Stimulated activated CD8-positive, alpha-beta memory T cell treated with anti-CD3 and anti-CD28 coated beads, Interleukin-4, amount 100 ng/mL, for 4 hours (primary cell): ENCODE data around the gene PCDHGC3.

ENCODE experiments used
- DNase-seq, 2 donors: peaks; one replicate each; pipeline ENCODE4 v3.0.0-alpha.2; 2020; ENCODE audit warnings: low read depth in 2 of 2, low spot score in 1 of 2

PCDHGC3 gene

DNA sequence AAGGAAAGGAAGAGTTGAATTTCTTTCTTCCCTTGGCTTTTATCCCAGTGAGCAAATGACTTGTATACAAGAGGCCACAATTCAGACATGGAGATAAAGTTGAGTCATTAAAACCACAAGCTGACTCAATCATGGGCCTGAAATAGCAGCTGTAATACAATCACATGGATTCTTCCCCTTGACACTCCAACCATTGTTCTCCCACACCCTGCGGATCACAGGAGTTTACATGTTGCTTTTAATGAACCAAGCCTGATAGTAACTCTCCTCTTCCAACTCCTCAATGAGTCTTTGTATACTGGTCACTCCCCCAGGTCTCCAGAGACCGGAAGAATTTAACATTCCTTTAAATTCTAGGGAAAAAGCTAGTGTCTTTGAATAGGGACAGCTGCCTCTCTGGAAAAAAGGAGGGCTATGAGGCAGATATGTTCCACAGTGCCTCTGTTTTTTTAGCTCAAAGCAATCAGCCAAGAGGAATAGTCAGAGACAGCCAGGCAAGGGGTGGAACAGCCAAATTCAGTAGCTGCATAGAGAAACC, 45.5 kb downstream of the PCDHGC3 start:
- DNase-seq: no peak

DNA sequence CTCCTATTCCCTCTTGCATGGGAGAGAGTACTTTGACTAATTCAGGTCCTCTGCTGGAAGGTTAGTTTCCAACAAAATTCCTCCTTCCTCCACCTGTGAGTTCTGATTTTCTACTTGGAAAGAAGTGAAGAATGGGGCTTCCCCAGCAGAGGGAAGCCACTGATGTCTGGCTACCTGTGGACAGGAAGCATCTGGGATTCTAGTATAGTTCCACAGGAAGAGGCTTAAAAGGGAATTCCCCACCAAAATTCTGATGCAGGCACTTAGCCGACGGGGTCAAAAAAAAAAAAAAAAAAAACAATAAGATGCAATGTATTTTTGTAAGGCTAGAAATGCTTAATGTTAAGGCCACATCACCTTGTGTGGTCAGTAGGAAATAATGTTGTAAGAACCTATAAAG, 46.5 kb downstream of the PCDHGC3 start:
- DNase-seq: no peak

DNA sequence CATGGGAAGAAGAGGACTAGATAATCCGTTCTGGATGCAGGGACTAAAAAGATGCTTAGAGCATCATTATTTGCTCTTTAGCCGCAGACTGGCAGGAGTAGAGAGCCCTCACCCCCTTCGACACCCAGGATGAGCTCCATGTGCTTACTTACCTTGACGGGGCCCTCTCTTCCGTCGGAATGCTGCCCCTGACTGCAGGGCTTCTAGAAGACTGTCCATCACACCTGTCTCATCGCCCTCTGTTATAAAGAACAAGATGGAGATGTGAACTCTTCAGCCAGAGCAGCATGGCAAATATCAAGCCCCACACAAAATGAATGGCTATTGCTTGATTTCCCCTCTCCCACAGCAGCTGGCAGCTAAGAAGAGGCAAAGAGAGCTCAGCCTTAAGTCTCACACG, 48.2 kb downstream of the PCDHGC3 start:
- DNase-seq: no peak

DNA sequence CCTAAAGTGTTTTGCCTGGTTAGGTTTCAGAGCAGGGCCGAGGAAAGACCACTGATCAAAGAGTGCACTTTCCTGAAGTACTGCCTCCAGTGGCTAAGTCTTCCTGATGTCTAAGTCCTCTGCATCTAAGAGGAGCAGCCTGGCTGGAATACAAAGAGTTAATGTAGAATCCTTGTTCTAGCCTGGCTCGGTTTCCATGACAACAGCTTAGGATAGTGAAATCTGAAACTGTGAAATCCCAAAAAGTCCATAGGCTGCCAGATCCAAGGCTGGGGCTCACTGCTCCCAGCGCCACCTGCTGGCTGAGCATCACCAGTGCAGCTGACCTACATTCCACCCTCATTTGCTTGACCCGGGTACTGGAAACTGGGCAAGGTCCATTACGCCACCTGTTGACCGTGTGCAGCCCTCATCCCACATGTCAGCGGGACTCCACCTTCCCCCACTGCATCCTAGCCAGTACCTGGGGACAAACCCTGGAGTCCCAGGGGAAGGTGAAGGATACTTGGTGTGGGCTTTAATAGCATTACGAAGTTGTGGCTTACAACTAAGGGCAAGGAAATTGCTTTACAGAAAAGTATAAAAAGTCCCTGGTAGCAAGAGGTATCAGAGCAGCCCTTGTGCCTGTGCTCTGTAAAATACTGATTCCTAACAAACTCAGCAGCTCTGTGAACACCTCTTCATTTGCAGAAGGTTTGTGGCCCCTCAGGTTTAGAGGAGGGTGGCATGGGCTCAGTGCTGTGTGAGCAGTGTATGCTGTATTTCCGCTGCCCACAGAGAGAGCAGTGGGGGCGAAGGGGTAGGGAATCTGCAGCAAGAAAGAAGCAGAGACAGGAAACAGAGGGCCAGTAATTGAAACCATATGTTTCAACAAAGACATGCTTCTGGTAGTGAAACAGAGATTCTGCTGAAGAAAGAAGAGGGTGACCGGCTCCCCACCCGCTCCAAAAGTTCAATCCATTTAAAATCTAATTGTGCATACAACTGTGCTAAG, 49.1 kb downstream of the PCDHGC3 start:
- DNase-seq: no peak

DNA sequence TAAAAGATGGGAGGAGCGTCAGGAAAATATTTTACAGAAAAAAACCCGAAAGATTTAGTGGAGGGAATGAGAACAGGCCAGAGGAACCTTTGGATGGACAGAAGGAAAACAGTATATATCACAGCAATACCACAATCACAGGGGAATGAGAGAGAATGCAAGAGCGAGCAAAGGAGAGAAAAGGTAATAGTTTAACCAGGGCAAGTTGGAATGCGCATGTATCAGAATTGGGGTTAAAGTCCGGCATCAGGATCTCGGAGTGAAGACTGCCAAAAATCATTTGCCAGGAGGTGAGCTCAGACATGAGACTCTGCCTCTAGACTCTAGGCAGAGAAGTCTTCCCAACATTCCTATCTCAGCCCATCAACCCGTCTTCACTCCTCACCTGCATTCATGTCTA, 49.9 kb downstream of the PCDHGC3 start:
- DNase-seq: no peak

DNA sequence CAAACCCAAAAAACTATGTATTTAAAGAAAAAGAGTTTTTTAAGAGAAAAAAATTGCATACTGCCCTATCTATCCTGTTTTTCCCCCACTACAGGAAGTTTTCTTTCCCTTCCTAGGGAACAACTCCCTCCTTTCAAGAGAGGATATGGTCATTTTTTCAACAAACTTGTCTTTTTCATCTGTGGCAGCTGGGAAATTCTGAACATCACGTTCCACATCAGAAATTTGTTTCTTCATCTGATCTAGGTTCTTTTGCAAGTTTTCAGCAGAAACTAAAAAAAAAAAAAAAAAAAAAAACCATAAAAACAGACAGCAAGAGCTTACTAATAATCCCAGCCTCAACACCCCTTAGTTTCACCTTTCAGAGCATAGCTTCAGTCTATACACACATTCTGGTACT, 51.7 kb downstream of the PCDHGC3 start:
- no peak for DNase-seq
